ENCODE data around the gene NPIPA5.
"Not testable (repeated sequence)": the region's sequence is repeated elsewhere in the genome, so short reads cannot be mapped to it uniquely, and the experiment has no call there.

Gene NPIPA5

DNA sequence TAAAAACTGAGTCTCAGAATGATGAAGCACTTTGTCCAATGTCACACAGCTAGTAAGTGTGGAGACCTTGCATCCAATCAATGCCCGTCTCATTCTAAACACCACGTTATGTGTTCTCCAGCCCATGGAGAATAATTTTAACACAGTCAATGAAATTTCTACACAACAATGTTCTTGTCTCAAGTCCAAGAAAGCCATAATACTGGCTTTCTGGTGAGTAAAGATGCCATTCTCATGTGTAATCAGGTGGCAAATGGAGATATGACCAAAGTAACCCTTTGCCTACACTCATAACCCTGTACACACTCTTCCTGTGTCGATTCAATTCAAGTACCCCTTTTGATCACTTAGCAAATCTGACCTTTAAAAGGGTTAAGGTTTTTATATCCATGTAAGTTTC, 4.7 kb upstream of the NPIPA5 start:
- H3K27me3 ChIP-seq, H3K27ac ChIP-seq, H3K9me3 ChIP-seq, H3K36me3 ChIP-seq, H3K9ac ChIP-seq, H3K4me2 ChIP-seq, H3K4me3 ChIP-seq, H3K4me1 ChIP-seq, H4K20me1 ChIP-seq: not testable (repeated sequence)

DNA sequence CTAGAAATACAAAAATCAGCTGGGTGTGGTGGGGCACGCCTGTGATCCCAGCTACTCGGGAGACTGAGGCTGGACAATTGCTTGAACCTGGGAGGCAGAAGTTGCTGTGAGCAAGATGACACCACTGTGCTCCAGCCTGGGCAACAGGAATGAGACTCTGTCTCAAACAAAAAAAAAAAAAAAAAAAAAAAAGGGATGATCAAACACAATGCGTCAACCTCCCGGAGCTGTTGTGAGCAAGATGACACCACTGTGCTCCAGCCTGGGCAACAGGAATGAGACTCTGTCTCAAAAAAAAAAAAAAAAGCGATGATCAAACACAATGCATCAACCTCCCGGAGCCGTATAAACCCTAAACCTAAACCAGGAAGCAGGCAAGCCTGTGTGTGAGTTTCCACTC, 20.6 kb downstream of the NPIPA5 start:
- H3K9ac ChIP-seq, H3K4me3 ChIP-seq, H3K36me3 ChIP-seq, H3K27me3 ChIP-seq, H3K4me2 ChIP-seq, H3K27ac ChIP-seq, H3K9me3 ChIP-seq, H4K20me1 ChIP-seq, H3K4me1 ChIP-seq: not testable (repeated sequence)

DNA sequence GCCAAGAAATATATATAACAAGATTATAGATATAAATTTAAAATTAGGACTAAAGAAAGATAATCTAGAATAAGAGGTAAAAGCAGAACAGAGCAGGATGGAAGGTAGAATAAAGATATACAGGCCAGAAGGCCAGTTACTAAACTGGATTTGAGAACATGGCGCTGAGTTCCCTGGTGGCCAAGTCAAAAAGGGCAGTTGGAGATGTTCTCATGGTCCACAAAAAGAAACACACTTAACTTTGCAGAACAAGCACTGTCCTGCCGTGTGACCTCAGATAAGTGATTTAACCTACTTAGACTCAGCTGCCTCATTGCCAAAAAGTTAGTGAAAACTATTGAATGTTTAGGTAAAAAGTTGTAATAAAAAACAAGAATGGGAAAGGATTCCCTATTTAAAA, 23.2 kb downstream of the NPIPA5 start:
- not testable (repeated sequence) for H3K4me1 ChIP-seq, H3K9ac ChIP-seq

DNA sequence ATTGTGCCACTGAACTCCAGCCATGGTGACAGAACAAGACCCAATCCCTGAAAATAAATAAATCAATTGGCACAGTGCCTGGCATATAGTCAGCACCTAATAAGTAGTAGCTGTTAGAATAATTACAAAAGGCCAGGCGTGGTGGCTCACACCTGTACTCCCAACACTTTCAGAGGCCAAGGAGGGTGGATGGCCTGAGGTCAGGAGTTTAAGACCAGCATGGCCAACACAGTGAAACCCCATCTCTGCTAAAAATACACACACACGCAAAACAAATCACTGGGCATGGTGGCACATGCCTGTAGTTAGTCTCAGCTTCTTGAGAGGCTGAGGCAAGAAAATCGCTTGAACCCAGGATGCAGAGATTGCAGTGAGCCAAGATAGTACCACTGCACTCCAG, 25.2 kb downstream of the NPIPA5 start:
- not testable (repeated sequence) for H3K27ac ChIP-seq, H3K9me3 ChIP-seq, H3K27me3 ChIP-seq, H3K4me1 ChIP-seq, H3K9ac ChIP-seq, H3K36me3 ChIP-seq, H4K20me1 ChIP-seq, H3K4me3 ChIP-seq, H3K4me2 ChIP-seq

More for the DNA sequence above, 23.2 kb downstream of the NPIPA5 start:
- not testable (repeated sequence) for H3K36me3 ChIP-seq, H3K4me2 ChIP-seq, H3K27ac ChIP-seq, H3K9me3 ChIP-seq, H4K20me1 ChIP-seq, H3K4me3 ChIP-seq, H3K27me3 ChIP-seq

DNA sequence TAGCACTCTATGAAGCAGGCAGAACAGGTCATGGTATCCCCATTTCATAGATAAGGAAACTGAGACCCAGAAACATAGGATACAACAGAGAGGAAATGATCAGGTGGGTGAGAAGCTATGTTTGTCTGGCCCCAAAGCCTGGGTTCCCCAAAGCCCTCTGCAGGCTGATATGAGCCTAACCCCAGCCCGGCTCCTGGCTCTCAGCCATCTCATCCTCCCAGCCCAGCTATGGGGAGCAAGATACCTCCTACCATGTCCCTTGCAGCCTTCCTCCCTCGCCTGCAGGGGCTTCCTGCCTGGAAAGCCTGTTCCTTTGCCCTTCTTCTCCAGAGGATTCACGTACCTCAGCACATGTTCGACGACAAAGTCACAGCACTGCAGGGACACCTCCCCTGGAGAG, 26.3 kb downstream of the NPIPA5 start:
- H4K20me1 ChIP-seq: not testable (repeated sequence)

DNA sequence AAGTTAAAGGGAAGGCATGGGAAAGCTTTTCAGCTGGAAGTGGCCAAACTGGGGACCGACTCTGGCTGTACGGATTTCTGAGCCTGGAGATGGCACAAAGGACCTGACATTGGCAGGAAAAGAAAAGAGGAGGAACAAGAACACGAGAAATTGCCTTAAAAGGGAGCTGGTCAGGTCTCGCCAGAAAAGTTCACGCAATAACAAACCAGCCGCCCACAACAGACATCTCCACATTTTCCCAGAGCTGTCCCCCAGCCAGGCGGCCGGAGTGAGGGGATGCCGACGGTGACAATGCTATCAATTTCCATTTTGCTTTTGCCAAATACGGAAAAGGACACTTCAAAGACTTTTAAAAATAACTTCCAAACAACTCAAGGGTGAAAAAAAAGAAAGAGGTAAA, 26.8 kb downstream of the NPIPA5 start:
- not testable (repeated sequence) for H3K4me3 ChIP-seq, H3K36me3 ChIP-seq, H3K27ac ChIP-seq, H3K9ac ChIP-seq, H3K9me3 ChIP-seq, H3K4me1 ChIP-seq, H3K27me3 ChIP-seq, H4K20me1 ChIP-seq, H3K4me2 ChIP-seq

More for the DNA sequence above, 26.3 kb downstream of the NPIPA5 start:
- H3K4me3 ChIP-seq, H3K9ac ChIP-seq, H3K27ac ChIP-seq, H3K27me3 ChIP-seq, H3K4me1 ChIP-seq, H3K36me3 ChIP-seq, H3K4me2 ChIP-seq, H3K9me3 ChIP-seq: not testable (repeated sequence)

DNA sequence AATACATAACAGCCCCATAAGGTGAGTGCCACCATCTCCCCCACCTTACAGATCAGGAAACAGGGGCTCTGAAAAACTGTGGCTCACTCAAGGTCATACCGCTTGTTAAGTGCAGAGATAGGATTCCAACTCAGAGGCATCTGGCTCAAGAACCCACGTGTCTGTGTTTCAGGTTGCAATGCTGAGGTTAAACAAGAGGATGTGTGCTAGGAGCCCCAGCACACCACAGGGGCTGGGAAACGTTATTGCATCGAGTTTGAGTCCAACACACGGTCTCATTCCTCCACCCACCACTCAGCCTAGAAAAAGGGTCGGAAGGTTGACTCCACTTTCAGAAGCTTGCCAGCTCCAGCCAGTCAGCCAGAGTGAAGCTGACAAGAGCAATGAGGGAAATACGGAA, 29.4 kb downstream of the NPIPA5 start:
- H3K36me3 ChIP-seq, H3K27me3 ChIP-seq, H3K4me3 ChIP-seq, H4K20me1 ChIP-seq, H3K9me3 ChIP-seq, H3K4me1 ChIP-seq, H3K9ac ChIP-seq, H3K4me2 ChIP-seq, H3K27ac ChIP-seq: not testable (repeated sequence)

DNA sequence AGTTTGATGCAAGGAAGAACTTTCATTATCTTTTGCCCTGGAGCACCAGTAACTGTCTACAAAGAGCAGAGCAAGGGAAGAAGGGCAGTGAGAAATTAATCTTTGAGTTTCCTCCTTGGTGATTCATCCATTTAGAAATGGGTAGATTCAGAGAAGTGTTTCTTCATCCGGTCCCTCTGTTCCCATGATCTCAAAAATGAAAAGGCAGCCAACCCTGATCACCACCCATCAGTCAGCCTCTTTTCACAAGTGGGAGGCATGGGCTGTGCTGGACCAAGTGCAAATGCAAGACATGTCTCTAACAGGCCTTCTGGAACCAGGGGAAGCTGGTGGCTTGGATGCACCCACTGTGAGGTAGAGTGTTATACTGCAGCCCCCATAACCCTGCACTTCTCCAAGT, 35.8 kb downstream of the NPIPA5 start:
- H3K27ac ChIP-seq, H3K9ac ChIP-seq, H3K4me3 ChIP-seq, H4K20me1 ChIP-seq, H3K27me3 ChIP-seq, H3K9me3 ChIP-seq, H3K4me2 ChIP-seq, H3K4me1 ChIP-seq, H3K36me3 ChIP-seq: not testable (repeated sequence)

DNA sequence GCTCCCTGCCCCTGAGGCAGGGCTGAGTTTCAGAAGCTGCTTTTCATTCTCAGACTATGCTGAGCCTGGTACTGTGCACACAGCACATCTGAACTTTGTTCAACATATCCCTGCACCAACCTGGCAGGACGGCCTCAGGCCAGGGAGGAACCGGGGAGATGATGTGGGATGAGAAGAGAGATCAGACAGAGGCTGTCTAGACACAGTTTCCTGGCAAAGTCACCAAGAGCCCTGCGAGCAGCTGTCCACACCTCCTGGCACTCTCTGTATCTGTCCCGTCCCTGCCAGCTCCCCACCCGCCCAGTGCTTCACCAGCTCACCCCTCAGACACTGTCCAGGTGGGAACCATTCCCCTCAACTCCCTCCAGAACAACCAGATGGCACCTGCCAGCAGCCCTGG, 39.1 kb downstream of the NPIPA5 start:
- H3K4me2 ChIP-seq, H3K27me3 ChIP-seq, H3K9ac ChIP-seq, H3K36me3 ChIP-seq, H3K27ac ChIP-seq, H3K4me1 ChIP-seq, H3K9me3 ChIP-seq, H4K20me1 ChIP-seq, H3K4me3 ChIP-seq: not testable (repeated sequence)

DNA sequence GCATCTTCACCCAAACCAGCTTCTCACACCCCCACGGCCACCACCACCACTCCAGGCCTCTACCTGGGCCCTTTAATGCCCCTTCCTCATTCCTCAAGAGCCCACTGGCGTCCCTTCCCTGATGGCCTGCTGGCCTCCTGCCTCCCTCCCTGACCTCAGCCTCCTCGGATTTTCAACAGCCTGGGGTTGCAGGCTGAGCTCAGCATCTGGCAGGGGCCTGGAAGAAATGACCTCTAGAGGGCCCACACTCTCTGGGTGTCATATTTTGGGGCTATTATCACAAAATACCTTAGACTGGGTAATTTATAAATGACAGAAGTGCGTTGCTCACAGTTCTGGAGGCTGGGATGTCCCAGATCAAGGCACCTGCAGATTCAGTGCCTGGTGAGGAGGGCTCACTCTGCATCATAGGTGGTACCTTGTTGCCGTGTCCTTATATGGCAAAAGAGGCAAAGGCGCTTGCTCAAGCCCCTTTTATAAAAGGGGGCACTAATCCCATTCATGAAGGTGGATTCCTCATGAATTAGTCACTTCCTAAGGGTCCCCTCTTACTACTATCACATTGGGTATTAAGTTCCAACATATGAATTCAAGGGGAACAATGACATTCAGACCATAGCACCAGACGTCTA, 40.0 kb downstream of the NPIPA5 start:
- H3K9ac ChIP-seq, H3K4me2 ChIP-seq, H3K36me3 ChIP-seq, H4K20me1 ChIP-seq, H3K4me1 ChIP-seq, H3K4me3 ChIP-seq, H3K27ac ChIP-seq, H3K9me3 ChIP-seq, H3K27me3 ChIP-seq: not testable (repeated sequence)

DNA sequence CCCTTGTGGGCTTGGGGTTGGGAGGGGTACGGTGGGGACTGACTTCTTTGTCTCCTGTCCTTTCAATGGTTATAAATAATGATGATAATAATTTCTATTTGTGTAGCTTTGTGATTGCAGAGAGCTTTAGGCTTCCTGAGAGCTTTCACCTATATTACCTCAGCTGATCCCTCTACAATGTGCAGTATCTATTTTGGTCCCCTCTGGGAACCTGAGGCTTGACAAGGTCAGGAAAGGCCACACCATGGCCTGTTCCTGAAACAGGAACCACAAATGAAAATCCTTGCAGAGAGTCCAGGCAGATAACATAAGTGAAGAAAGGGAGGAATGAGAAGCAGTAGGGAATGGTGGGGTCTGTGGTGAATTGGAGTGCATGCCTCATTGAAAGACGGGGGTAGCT, 42.5 kb downstream of the NPIPA5 start:
- H4K20me1 ChIP-seq, H3K9ac ChIP-seq, H3K4me3 ChIP-seq, H3K27me3 ChIP-seq, H3K27ac ChIP-seq, H3K4me1 ChIP-seq, H3K9me3 ChIP-seq, H3K36me3 ChIP-seq, H3K4me2 ChIP-seq: not testable (repeated sequence)

DNA sequence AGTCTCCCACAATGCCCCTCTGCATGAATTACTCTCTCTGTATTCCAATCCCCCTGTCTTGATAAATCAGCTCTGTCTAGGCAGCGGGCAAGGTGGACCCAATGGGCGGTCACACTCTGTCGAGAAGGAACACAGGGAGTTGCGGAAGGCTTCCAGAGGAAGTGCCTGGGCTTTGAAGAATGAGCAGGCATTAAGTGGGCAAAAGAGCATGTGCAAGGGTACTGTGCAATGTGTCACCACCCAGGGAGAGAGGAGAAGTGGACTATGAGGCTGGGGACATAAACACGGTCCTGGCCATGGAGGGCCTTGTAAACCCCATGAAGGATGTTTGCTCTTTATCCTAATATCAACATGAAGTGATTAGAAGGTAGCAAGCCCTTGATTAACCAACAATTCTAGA, 44.1 kb downstream of the NPIPA5 start:
- H3K27me3 ChIP-seq, H3K9me3 ChIP-seq, H4K20me1 ChIP-seq, H3K4me1 ChIP-seq, H3K4me2 ChIP-seq, H3K27ac ChIP-seq, H3K4me3 ChIP-seq, H3K36me3 ChIP-seq, H3K9ac ChIP-seq: not testable (repeated sequence)

DNA sequence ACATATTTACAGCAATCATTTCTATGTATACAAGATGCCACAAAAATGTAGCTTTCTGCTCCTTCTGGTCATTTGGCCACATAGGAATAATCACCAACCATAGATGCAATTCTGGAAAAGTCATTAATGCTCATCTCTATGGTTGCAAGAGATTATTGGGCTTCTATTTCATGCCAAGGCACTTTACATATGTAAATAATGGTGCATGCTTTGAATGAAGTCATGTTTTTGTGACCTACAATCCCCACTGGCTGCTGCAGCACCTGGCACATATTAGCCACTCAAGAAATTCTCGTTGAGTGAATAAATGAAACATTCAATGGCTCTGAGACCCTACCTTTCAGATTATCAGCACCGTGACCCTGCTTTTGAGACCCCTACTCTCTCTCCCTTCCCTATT, 47.1 kb downstream of the NPIPA5 start:
- H4K20me1 ChIP-seq, H3K4me2 ChIP-seq, H3K4me3 ChIP-seq, H3K27me3 ChIP-seq, H3K9me3 ChIP-seq, H3K9ac ChIP-seq, H3K4me1 ChIP-seq, H3K36me3 ChIP-seq, H3K27ac ChIP-seq: not testable (repeated sequence)

DNA sequence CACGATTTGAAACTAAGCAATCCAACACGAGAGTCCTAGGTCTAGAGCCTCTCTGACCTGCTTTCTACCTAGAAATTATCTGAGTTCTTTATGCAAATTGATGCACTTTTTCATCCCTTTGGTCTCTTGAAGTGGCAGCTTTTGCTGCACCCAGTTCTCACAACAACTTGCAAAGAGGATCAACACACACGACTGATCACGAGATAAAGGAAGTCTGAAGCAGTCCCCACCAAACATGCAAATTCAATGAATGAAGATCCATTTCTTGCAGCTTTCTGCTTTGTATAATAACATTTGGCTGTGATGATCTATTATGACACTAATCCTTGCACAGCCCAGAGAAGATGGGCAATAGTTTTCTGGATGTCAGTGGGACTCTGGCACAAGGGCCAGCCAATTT, 53.1 kb downstream of the NPIPA5 start:
- not testable (repeated sequence) for H3K27me3 ChIP-seq, H3K4me3 ChIP-seq, H3K27ac ChIP-seq, H3K9ac ChIP-seq, H3K36me3 ChIP-seq, H4K20me1 ChIP-seq, H3K4me1 ChIP-seq, H3K4me2 ChIP-seq, H3K9me3 ChIP-seq

DNA sequence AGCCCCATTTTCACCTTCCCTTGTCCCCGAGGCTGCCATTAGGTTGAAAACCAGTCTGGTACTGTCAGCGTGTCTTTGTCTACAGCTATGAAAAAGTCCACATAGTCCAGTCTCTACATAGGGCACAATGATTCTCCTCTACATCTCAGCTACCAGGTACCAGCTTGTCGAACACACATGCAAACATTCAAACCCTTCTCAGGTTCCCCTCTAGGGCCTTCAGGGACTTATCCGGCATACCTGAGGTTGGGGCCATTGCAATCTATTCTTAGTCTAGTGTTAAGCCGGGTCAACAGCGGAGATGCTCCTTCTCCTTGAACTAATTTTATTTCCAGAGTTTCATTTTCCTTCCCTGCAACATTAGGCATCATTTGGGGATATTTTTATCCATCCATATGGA, 54.7 kb downstream of the NPIPA5 start:
- H4K20me1 ChIP-seq, H3K27ac ChIP-seq, H3K36me3 ChIP-seq, H3K27me3 ChIP-seq, H3K4me3 ChIP-seq, H3K4me1 ChIP-seq, H3K9me3 ChIP-seq, H3K4me2 ChIP-seq, H3K9ac ChIP-seq: not testable (repeated sequence)

DNA sequence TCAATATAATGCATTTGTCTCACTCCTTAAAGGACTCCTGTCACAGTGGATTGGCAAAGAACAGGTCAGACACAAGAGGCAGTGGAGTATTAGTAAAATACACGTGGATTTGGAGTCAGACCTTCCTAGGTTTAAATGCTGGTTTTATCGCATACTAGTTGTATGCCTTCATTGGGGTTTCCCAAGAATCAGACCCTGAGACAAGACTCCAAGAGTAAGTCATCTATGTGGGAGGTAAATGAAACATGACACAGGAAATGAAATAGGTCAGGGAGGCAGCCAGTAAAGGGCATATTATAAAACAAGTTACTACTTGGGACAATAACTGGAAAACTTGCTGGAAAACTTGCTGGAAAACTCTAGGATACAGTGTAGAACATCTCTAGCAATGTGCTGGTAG, 56.9 kb downstream of the NPIPA5 start:
- not testable (repeated sequence) for H3K4me2 ChIP-seq, H3K4me3 ChIP-seq, H3K36me3 ChIP-seq, H3K27ac ChIP-seq, H3K4me1 ChIP-seq, H3K27me3 ChIP-seq, H3K9ac ChIP-seq, H4K20me1 ChIP-seq, H3K9me3 ChIP-seq
